DMS79 treated with DMSO at 0.1 percent for 48 hours (cell line): ENCODE measurements around the gene PRKD2.
A peak's percentile ranks its signal among the peaks of the same experiment; 100 is the strongest.

ENCODE experiments used
- DNase-seq: peaks from one replicate; lab custom pipeline; 2025; lab: John Stamatoyannopoulos, UW

PRKD2 gene

DNA sequence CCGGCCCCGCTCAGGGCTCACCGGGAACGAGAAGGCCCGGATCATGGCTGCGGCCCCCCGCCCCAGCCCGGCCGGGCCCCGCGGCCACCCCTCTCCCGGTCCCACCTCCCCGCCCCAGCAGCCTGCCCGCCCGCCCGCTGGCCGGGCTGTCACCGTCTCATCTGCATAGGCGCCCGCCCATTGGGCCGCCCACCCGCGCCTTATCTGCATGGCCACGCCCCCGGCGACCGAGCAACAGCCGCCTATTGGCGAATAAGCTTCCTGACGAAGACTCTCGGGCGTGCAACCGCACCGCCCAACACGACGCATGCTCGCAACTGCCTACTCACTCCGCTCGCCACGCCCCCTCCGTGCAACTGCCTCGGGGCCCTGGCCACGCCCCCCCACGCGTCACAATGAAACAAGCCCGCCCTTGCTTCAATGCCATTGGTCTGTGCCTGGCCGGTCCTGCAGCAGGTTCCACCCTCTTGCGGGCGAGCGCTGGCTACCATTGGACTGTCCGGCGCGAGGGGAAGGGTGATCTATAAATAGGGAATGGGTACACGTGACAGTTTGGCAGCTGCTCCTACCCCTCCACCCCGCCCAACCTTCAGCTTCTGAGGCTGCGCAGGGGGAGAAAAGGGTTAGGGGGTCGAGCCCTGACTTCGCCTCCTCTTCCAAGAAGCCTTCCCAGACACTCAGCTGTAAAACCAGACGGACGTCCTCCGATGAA lies 55.7 kb downstream of the PRKD2 start, which contains the start of gene DACT3:
Gene DACT3 (minus strand): TSS at position 163 of the 712 bp plus-strand sequence. CDS start 118 bp downstream, at position 45.
- DNase-seq, result peak; percentile 99

- no peak for DNase-seq
Observed at GRCh38 chr19:46660551-46661019, 56.3 kb downstream of the PRKD2 start.

GRCh38 chr19:46660008-46660517 lies 56.9 kb downstream of the PRKD2 start:
- DNase-seq, result no peak

DNA sequence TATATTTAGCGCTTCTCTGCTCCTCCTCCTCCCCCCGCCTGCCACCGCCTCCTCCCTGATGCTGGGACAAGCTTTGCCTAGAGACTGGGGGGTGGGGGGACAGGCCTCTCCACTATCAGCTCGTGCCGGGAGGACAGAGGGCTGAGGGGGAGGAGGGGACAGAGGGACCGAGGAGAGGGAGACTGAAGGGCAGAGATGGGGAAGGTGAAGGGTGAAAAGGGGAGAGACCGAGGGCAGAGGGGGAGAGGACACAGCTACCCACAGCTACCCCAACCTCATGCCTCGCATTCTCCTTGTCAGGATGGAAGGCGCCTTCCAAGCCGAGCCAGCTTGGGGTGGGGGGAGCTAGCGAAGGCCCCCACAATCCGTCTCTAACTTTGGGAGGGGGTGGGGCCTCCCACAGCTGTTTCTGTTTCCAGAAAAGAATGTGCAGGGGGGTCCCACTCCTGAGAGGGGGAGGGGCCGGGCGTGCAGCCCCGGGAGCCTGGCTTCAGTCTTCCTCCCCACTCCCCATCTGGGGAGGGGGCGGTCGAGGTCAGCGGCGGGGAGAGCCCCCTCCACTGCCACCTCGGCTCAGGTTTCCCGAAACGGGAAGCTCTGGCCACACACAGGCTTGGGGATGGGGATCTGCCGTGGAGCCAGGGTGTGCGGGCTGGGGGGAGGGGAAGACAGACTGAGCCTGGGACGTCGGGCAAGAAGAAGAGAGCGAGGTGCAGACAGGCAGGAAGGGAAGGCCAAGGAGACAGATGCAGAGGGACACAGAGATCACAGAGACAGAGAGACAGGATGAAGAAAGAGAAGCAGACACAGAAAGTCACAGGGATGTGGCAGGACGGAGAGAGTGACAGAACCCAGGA lies 57.5 kb downstream of the PRKD2 start:
- no peak for DNase-seq

DNA sequence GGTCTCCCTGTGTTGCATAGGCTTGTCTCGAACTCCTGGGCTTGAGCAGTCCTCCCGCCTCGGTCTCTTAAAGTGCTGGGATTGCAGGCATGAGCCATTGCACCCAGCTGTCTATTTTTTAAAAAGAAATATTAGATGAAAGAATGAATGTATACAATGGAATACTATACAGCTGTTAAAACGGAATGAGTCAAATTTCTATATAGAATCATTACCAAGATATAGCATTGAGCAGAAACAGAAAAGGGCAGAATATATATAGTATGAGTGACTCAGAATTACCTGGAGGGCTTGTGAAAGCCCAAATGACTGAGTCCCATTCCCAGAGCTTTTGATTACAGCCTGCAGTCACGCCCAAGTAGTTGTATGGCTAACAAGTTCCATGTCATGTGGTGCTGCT lies 60.4 kb downstream of the PRKD2 start:
- no peak for DNase-seq

DNA sequence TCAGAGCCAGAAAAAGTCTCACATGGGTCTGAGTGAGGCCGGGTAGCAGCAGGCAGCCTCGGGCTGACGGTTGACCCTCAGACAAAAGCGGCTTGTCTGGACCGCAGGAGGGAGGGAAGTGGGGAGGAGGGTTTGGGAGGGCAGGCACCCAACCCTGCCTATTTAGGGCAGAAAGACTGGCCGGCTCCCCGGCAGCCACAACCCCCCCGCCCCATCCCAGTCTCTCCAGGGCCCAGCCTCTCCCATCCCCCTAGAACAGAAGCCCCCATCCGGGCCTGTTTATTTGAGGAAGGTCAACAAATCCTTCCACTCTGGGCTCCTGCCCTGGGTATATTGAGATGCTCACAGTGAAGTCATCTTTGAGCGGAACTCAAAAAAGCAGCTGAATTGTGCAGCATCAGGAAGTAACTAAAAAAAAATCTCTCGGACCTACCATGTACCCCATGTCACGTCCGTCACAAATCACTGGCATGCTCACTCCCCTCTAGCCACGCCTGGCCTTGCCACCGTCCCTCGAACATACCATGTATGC lies 62.2 kb downstream of the PRKD2 start:
- no peak for DNase-seq

GRCh38 chr19:46650445-46650844 lies 66.5 kb downstream of the PRKD2 start:
- DNase-seq, result no peak

DNA sequence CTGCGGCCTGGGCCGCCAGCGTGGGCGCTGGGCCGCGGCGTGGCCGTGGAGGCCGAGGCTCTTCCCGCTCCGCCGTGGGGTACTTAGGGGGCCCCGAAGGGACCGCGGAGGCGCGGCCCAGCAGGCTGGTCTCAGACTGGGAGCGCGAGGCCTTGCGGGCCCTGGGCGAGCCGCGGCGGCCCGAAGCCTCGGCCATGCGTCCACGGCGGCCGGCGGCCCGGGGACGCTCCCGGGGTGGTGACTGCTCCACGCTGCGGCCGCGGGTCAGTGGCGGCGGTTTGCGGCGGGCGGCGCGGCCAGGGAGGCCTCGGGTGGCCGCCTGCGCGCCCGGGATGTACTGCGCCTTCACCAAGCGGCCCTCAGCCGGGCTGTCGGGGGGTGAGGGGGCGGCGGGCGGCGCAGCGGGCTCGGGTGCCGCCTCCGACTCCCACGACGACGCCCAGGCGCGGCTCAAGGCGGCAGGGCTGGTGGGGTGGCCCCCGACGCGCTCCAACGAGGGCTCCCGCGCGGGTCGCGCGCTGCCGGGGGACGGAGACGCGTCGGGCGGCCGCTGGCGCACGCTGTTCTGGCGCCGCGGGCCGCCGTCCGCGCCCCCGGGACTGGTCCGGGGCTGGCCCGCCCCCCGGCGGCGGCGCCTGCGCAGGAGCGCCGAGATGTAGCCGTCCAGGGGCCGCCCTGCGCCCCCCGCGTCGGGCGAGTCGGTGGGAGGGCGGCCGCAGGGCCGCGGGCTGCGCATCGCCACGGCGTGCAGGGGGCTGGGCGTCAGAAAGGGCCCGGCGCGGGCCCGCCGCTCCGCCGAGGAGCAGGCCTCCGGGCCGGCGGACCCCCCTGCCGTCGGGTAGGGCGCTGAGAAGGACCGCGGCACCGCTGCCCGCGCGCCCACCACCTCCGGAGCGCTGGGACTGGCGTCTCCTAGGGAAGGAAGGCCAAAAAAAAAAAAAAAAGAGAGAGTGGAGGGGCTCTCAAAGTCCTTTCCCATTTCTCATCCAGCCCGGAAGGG lies 67.7 kb downstream of the PRKD2 start:
- no peak for DNase-seq

- no peak for DNase-seq
Observed at GRCh38 chr19:46648060-46648960, 68.6 kb downstream of the PRKD2 start.

DNA sequence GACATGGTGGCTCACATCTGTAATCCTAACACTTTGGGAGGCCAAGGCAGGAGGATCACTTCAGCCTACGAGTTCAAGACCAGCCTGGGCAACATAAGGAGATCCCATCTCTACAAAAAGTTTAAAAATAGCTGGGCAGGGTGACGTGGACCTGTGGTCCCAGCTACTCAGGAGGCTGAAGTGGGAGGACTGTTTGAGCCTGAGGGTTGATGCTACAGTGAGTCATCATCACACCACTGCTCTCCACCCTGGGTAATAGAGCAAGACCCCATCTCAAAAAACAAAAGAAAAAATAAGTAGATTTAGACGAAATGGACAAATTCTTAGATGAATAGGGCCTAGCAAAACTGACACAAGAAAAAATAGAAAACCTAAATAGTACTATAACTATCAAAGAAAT lies 70.5 kb downstream of the PRKD2 start:
- no peak for DNase-seq

- no peak for DNase-seq
Observed at GRCh38 chr19:46644720-46645119, 72.2 kb downstream of the PRKD2 start.

DNA sequence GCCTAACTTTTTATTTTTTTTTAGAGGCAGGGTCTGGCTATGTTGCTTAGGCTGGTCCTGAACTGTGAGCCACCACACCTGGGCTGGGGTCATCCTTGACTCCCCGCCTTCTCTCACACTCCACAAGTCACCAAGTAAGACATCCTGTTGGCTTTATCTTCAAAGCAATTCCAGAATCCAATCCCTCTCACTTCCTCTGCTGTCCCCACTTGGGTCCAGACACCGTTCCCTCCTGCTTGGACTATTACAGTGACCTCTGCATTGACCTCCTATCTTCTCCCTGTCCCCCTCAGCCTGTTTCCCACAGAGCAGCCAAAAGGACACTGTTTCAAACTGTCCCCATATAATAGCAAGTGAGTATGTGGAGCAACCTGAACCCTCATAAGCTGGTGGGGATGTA lies 76.3 kb downstream of the PRKD2 start:
- DNase-seq, result no peak

DNA sequence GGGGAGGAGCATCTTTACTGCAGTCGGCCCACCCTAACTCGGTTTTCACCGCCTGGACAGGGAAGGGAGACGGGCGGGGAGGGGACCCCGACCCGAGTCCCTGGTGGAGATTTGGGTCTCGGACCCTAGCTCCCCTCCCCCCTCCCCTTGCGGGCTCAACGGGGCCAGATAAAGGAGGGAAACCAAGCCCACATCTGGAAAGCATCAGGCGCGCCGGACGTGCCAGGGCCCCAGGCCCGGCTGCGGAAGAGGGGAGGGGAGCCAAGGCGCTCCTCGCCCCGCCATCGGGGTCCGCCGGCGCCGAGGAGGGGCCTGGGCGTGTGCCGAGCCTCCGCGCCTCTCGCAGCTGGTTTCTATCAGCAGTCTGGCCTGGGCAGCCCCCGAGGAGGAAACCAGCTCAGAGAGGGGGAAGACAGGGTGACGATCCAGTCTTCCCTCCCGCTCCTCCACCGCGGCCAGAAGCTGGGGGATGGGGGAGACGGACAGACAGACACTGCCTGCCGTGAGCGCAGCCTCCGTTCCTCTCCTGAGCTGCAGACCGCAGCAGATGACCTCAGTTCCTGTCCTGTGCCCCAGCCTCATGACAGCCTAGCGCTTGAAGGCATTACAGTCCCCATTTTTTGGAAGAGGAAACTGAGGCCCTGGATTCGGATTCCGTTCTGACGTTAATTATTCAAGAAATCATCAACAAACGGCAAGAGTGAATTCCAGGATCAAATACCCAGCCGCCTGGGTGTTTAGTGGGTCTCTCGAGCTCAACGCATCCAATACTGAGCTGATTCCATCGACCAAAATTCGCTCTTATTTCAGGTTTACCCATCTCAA lies 77.3 kb downstream of the PRKD2 start:
- DNase-seq, result peak; percentile 26

DNA sequence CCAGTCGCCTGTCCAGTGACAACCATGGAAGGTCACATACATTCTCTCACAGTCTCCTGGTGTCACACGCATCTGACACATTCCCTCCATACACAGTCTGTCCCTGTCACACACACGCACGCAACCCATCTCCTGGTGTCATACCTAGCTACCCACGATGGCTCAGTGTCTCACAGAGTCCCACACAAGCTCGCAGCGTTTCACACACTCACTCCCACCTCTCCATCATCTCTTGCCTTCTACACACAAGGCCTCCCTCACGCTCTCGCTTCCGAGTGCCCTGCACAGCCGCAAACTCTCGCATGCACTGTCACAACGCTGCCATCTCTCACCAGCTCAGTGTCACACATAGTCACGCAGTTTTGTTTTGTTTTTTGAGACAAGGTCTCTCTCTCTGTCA lies 79.7 kb downstream of the PRKD2 start:
- no peak for DNase-seq

GRCh38 chr19:46635920-46636761 lies 80.8 kb downstream of the PRKD2 start, which contains the start of gene GNG8:
TSS of gene GNG8 (minus strand) at chr19:46636202. CDS start at chr19:46634682, 1,520 bp downstream.
- no peak for DNase-seq

- no peak for DNase-seq
Observed at GRCh38 chr19:46634656-46635218, 82.2 kb downstream of the PRKD2 start.

GRCh38 chr19:46634045-46634655 lies 82.8 kb downstream of the PRKD2 start:
- peak; percentile 71 for DNase-seq

DNA sequence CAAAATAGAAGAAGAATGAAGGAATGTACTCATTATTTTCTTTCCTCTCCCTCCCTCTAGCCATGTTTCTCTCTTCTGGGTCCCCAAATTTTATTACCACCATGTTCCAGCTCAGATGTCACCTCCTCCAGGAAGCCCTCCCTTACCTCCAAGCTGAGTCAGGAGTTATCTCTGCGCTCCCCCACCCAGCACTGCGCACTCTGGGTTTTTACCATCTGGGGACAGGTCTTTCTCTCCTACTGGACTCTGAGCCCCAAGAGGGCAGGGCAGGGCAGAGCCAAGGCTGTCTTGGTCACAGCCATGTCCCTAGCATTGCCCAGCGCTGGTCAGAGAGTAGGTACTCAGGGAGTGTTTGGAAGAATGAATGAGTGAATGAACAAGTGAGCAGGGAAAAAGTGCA lies 83.8 kb downstream of the PRKD2 start:
- DNase-seq, result no peak
